Hepatocyte (in vitro differentiated cells): ENCODE results near the gene COL15A1. TPM values are rescaled to one million over a fixed set of nuclear protein-coding genes. Genes with fewer than 3 reads are reported as not detected.

Experiments used
- DNase-seq: peaks from one replicate; pipeline ENCODE4 v3.0.0-alpha.2; 2016; ENCODE audit warnings: low spot score
- H2AFZ ChIP-seq: fragments of 200-600 bp; sonication (generic); 2 replicates; pipeline ENCODE4 v1.6.0; 2016; ENCODE audit warnings: antibody characterized with exemption, mild to moderate bottlenecking
- H3K27ac ChIP-seq: fragments of 200-600 bp; sonication (generic); 2 replicates; pipeline ENCODE4 v1.5.1; 2016; ENCODE audit warnings: mild to moderate bottlenecking
- H3K27me3 ChIP-seq: fragments of 200-600 bp; sonication (generic); 2 replicates; pipeline ENCODE4 v1.6.1; 2016
- H3K36me3 ChIP-seq: fragments of 200-600 bp; sonication (generic); replicated peaks from 2 replicates; pipeline ENCODE4 v1.5.1; 2016; ENCODE audit warnings: low read depth; ENCODE audit not compliant: insufficient read depth
- H3K4me1 ChIP-seq: fragments of 200-600 bp; sonication (generic); 2 replicates; pipeline ENCODE4 v1.5.1; 2016; ENCODE audit warnings: mild to moderate bottlenecking, moderate library complexity; ENCODE audit not compliant: insufficient read depth
- H3K4me2 ChIP-seq: fragments of 200-600 bp; sonication (generic); 2 replicates; pipeline ENCODE4 v1.6.0; 2016
- H3K4me3 ChIP-seq: fragments of 200-600 bp; sonication (generic); 2 replicates; pipeline ENCODE4 v1.5.1; 2016; ENCODE audit warnings: mild to moderate bottlenecking
- H3K79me2 ChIP-seq: fragments of 200-600 bp; sonication (generic); 2 replicates; pipeline ENCODE4 v1.6.0; 2017; ENCODE audit warnings: mild to moderate bottlenecking
- H3K9me2 ChIP-seq: fragments of 200-600 bp; sonication (generic); replicated peaks from 2 replicates; pipeline ENCODE4 v1.6.0; 2017; ENCODE audit warnings: mild to moderate bottlenecking; ENCODE audit not compliant: insufficient read depth
- H3K9me3 ChIP-seq: fragments of 200-600 bp; sonication (generic); 2 replicates; pipeline ENCODE4 v1.5.1; 2016; ENCODE audit warnings: low read depth, mild to moderate bottlenecking
- H4K20me1 ChIP-seq: fragments of 200-600 bp; sonication (generic); 2 replicates; pipeline ENCODE4 v1.6.0; 2016; ENCODE audit warnings: mild to moderate bottlenecking; ENCODE audit not compliant: insufficient read depth, poor library complexity, severe bottlenecking
- EZH2 ChIP-seq: fragments of 200-600 bp; sonication (generic); IDR thresholded peaks from 2 replicates; pipeline ENCODE4 v1.6.1; 2016; ENCODE audit warnings: antibody characterized with exemption, mild to moderate bottlenecking, borderline replicate concordance
- EZH2phosphoT487 ChIP-seq: fragments of 200-600 bp; sonication (generic); IDR thresholded peaks from one replicate; pipeline ENCODE4 v1.6.1; 2018; ENCODE audit warnings: antibody characterized with exemption, mild to moderate bottlenecking, low read depth, moderate library complexity; ENCODE audit not compliant: unreplicated experiment, severe bottlenecking
- WGBS: methylation state at CpG from one replicate; pipeline ENCODE4 v1.1.6; 2016; ENCODE audit warnings: low lambda C conversion rate; ENCODE audit errors: missing lambda C conversion rate; 5-methylcytosine and 5-hydroxymethylcytosine counted together
- polyA plus RNA-seq: library from polyadenylated mRNA; unstranded; fragments of >200 nt; fragmentation: Nextera tagmentation; extraction: Ambion mirVana; gene quantifications from 2 replicates; pipeline ENCODE4 v1.2.1, GENCODE V29; 2016
- total RNA-seq: library from RNA; depleted of rRNA; stranded (reverse); fragments of >200 nt; gene quantifications from 2 replicates; pipeline ENCODE4 v1.2.3, GENCODE V29; 2014
- TF ChIP-seq, protein P1 (sequence below): fragments of 200-600 bp; sonication (generic); IDR thresholded peaks from 2 replicates; pipeline ENCODE4 v1.5.1; 2016; ENCODE audit warnings: antibody characterized with exemption, mild to moderate bottlenecking; ENCODE audit not compliant: poor library complexity

Gene COL15A1
- total and polyA plus RNA-seq, 2 experiments from 2014 or later: 97.6 to 106 TPM

DNA sequence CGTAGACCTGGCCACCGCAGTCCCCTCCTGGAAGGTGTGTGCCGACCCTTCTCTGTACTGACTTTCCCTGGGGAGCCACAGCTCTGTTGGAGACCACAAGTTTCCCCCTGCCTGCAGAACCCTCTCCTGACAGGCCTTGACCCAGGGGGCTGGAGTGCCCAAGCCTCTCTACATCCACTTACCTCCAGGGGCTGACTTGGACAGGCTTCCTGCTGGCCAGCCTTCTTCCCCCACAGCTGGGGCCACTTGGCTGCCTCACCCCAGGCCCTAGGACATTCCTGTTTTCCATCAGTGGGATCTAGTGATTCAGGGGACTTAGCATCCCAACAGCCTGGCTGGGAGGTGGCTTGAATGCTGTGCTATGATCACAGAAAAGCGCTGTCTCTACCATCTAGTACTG is 23.6 kb downstream of the COL15A1 start:
- Histone ChIP-seq H3K79me2 (peaks cover 3% of the 10 kb centered on the region), H3K36me3 (no peaks in the 10 kb centered on the region), H3K4me1 (no peaks in the 10 kb centered on the region), H3K9me3 (no peaks in the 10 kb centered on the region), H3K9me2 (no peaks in the 10 kb centered on the region), H3K4me3 (no peak overlapping the region), H3K27me3 (no peaks in the 10 kb centered on the region), H4K20me1 (no peaks in the 10 kb centered on the region), H2AFZ (no peak overlapping the region), H3K4me2 (no peak overlapping the region), H3K27ac (no peak overlapping the region)
- TF ChIP-seq EZH2 (no peak), EZH2phosphoT487 (no peak)
- TF ChIP-seq, protein P1, sequence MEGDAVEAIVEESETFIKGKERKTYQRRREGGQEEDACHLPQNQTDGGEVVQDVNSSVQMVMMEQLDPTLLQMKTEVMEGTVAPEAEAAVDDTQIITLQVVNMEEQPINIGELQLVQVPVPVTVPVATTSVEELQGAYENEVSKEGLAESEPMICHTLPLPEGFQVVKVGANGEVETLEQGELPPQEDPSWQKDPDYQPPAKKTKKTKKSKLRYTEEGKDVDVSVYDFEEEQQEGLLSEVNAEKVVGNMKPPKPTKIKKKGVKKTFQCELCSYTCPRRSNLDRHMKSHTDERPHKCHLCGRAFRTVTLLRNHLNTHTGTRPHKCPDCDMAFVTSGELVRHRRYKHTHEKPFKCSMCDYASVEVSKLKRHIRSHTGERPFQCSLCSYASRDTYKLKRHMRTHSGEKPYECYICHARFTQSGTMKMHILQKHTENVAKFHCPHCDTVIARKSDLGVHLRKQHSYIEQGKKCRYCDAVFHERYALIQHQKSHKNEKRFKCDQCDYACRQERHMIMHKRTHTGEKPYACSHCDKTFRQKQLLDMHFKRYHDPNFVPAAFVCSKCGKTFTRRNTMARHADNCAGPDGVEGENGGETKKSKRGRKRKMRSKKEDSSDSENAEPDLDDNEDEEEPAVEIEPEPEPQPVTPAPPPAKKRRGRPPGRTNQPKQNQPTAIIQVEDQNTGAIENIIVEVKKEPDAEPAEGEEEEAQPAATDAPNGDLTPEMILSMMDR: no peak
- 95% methylated on average over 4 of the region's 4 CpGs for WGBS
- no peak for DNase-seq

DNA sequence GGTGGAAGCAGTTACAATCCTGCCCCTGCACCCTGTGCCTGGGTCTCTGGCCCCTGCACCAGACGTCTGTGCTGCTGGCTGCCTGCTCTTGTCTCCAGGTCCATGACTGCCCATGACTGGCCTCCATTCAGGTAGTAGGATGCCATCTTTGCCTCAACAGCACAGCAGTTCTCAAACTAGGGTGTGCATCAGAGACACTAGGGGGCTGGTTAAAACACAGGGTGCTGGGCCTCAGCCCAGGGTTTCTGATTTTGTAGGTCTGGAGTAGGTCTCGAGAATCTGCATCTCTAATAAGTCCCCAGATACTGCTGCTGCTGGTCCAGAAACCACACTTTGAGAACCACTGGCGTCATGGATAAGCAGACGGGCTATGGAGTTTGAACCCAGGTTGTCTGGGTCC is 24.0 kb downstream of the COL15A1 start:
- Histone ChIP-seq H3K9me2 (no peaks in the 10 kb centered on the region), H3K9me3 (no peaks in the 10 kb centered on the region), H3K27me3 (no peaks in the 10 kb centered on the region), H2AFZ (no peak overlapping the region), H3K4me3 (no peak overlapping the region), H3K4me2 (no peak overlapping the region), H3K4me1 (no peaks in the 10 kb centered on the region), H4K20me1 (no peaks in the 10 kb centered on the region), H3K27ac (no peak overlapping the region), H3K79me2 (peaks cover 3% of the 10 kb centered on the region), H3K36me3 (no peaks in the 10 kb centered on the region)
- TF ChIP-seq EZH2 (no peak), EZH2phosphoT487 (no peak)
- TF ChIP-seq, protein P1: no peak
- DNase-seq: no peak
- 90% methylated on average over 4 of the region's 4 CpGs for WGBS

DNA sequence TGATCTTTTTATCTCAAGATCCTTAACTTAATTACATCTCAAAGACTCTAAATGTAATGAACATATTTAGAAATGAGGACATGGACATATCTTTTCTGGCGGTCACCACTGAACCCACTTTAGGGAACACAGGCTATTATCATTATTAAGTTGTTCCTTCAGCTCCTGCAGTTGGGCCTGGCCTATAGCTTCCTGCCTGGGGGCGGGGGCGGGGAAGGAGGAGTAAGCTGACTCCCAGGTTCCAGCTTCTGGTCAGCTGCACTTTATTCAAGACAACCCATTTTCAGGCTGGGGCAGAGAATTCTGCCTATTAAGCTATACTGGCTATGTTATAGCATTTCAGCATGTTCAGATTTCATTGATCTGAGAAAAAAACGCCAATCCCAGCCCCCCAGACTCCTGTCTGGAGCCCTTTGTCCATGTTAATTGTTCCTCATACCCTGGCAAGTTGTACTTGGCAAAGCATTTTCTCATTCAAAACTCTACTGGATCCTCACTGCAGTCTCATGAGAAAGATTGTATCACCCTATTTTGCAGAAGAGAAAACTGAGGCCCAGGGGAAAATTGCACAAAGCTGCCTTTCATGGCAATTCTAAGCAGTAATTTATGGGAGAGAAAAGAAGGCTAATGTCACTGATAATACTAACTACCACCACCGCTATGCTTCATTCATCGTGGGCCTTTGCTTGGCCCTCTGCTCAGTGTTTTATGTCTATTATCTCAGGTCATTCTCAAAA is 25.1 kb downstream of the COL15A1 start:
- no peaks in the 10 kb centered on the region for H3K9me3 ChIP-seq
- TF ChIP-seq EZH2 (no peak), EZH2phosphoT487 (no peak)
- TF ChIP-seq, protein P1: no peak
- H3K4me3 ChIP-seq: no peak overlapping the region
- 76% methylated on average over 6 of the region's 6 CpGs for WGBS
- H4K20me1 ChIP-seq: no peaks in the 10 kb centered on the region
- no peak overlapping the region for H3K27ac ChIP-seq
- H3K9me2 ChIP-seq: no peaks in the 10 kb centered on the region
- no peaks in the 10 kb centered on the region for H3K36me3 ChIP-seq
- DNase-seq: no peak
- no peak overlapping the region for H2AFZ ChIP-seq
- no peaks in the 10 kb centered on the region for H3K27me3 ChIP-seq
- H3K4me2 ChIP-seq: no peak overlapping the region
- no peaks in the 10 kb centered on the region for H3K4me1 ChIP-seq
- H3K79me2 ChIP-seq: peaks cover 3% of the 10 kb centered on the region
